ENCODE data around the gene KCNJ1. TPM values are rescaled to one million over a fixed set of nuclear protein-coding genes. Genes with fewer than 3 reads are reported as not detected.

KCNJ1 gene
- total and polyA plus RNA-seq, 2 donors from 2014 or later = 175 to 355 TPM

DNA sequence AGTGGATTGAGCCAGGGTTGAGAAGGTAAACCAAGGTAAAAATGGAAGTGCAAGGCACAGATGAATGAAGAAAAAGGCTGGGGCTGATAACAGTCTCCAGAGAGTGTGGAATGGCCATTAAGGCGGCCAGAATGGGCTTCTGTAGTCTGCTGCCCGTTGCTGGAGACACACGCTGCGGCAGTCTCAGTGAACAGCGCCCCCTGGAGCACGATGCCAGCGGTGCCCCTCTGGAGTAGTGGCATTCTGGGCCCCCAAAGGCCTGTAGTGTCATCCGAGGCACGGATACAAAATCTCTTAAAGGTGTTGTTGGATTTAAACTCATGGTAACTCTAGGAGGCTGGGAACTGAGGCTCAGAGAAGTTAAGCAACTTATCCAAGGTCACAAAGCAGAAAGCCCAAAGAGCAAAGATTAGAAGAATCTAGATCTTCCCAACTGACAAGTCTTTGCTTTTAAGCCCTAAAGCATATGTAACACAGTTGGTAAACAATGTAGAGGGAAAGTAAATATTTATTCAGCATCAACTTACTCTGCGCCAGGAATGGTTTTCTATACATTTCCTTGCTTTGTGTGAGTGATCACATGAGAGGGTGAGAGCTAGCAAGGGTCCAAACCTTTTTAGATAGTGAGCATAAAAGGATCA, 18.2 kb downstream of the KCNJ1 start:
- H3K4me1 ChIP-seq (ENCODE audit: control insufficient read depth in 2 of 3, insufficient read depth in 2 of 3, low read depth in 1 of 3, low read length in 3 of 3) = peaks cover 2 to 19% (median 5%) of the 10 kb centered on the region in 3 donors
- DNase-seq (peak in 3 of 5 donors; percentile 37 to 54 (median 48)), FAIRE-seq (no peak)
- no peak overlapping the region for H3K4me3 ChIP-seq (ENCODE audit: low read length in 3 of 3)
- H3K27me3 ChIP-seq (ENCODE audit: control insufficient read depth, insufficient read depth, low read length) = no peaks in the 10 kb centered on the region
- H3K9me3 ChIP-seq (ENCODE audit: control insufficient read depth in 2 of 3, insufficient read depth in 1 of 3, low read length in 3 of 3) = no peaks in the 10 kb centered on the region
- no peak overlapping the region for H3K9ac ChIP-seq (ENCODE audit: low read length in 3 of 3)
- TF ChIP-seq, protein P1, sequence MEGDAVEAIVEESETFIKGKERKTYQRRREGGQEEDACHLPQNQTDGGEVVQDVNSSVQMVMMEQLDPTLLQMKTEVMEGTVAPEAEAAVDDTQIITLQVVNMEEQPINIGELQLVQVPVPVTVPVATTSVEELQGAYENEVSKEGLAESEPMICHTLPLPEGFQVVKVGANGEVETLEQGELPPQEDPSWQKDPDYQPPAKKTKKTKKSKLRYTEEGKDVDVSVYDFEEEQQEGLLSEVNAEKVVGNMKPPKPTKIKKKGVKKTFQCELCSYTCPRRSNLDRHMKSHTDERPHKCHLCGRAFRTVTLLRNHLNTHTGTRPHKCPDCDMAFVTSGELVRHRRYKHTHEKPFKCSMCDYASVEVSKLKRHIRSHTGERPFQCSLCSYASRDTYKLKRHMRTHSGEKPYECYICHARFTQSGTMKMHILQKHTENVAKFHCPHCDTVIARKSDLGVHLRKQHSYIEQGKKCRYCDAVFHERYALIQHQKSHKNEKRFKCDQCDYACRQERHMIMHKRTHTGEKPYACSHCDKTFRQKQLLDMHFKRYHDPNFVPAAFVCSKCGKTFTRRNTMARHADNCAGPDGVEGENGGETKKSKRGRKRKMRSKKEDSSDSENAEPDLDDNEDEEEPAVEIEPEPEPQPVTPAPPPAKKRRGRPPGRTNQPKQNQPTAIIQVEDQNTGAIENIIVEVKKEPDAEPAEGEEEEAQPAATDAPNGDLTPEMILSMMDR (IDR thresholded peaks at IDR 0.05; ENCODE audit: borderline replicate concordance, extremely low read depth, insufficient read depth) = peak; percentile 40
- intact Hi-C loops (cut with DNase I) = no loop called here
- peak overlapping the region in 1 of 2 donors; percentile 2 for H3K27ac ChIP-seq (ENCODE audit: low read depth in 2 of 2, low read length in 2 of 2)
- H3K36me3 ChIP-seq (ENCODE audit: control insufficient read depth in 2 of 3, insufficient read depth in 3 of 3, low read length in 3 of 3) = no peaks in the 10 kb centered on the region

DNA sequence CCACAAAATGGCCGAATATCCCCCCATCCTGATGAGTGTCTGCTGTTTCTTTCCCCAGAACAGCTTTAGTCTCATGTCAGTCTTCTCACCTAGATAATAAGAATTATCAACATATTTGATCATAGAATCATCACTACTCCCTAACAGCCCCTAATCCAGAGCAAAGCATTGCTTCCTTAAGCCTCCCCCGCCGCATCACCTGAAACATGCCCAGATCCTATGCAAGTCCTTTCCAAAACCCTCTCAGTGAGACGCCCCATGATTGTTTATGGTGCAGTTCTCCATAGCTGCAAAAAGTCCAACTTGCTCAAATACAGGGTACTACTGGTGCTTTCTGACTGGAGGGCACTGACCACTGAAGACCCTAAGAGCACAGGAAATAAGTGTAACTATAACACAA, 20.1 kb downstream of the KCNJ1 start:
- FAIRE-seq (no peak), DNase-seq (no peak)
- TF ChIP-seq, protein P1 (IDR thresholded peaks at IDR 0.05; ENCODE audit: borderline replicate concordance, extremely low read depth, insufficient read depth) = no peak
- Histone ChIP-seq H3K9ac (ENCODE audit: low read length in 3 of 3) (no peak overlapping the region), H3K4me1 (ENCODE audit: control insufficient read depth in 2 of 3, insufficient read depth in 2 of 3, low read depth in 1 of 3, low read length in 3 of 3) (peaks cover 1 to 23% (median 13%) of the 10 kb centered on the region in 3 donors), H3K27me3 (ENCODE audit: control insufficient read depth, insufficient read depth, low read length) (no peaks in the 10 kb centered on the region), H3K27ac (ENCODE audit: low read depth in 2 of 2, low read length in 2 of 2) (no peak overlapping the region), H3K4me3 (ENCODE audit: low read length in 3 of 3) (no peak overlapping the region), H3K9me3 (ENCODE audit: control insufficient read depth in 2 of 3, insufficient read depth in 1 of 3, low read length in 3 of 3) (no peaks in the 10 kb centered on the region), H3K36me3 (ENCODE audit: control insufficient read depth in 2 of 3, insufficient read depth in 3 of 3, low read length in 3 of 3) (no peaks in the 10 kb centered on the region)
- intact Hi-C loops (cut with DNase I) = no loop called here

DNA sequence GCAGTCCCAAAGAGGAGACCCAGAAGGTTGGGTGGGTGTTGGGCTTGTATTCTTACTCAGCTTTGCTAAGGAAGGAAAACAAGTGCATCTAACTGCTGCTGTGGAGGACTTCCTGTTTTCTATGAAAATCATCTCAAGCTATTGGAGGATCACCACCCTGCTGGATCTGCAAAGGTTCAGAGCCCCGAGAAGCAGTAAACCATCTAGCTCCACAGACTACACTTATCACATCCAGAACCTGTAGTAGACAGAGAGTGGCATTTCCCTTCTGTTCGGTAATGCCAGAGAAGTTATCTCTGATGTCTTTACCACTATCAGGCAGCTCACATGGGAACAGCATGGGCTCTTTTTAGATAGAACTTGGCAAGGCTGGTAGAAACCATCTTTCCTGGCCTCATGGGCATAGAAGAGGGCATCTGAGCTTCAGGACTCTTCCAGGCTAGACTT, 21.7 kb downstream of the KCNJ1 start:
- H3K9ac ChIP-seq (ENCODE audit: low read length in 3 of 3) = no peak overlapping the region
- DNase-seq = no peak
- no peak for FAIRE-seq
- no peaks in the 10 kb centered on the region for H3K9me3 ChIP-seq (ENCODE audit: control insufficient read depth in 2 of 3, insufficient read depth in 1 of 3, low read length in 3 of 3)
- H3K4me1 ChIP-seq (ENCODE audit: control insufficient read depth in 2 of 3, insufficient read depth in 2 of 3, low read depth in 1 of 3, low read length in 3 of 3) = peaks cover 0 to 13% (median 10%) of the 10 kb centered on the region in 3 donors
- H3K36me3 ChIP-seq (ENCODE audit: control insufficient read depth in 2 of 3, insufficient read depth in 3 of 3, low read length in 3 of 3) = no peaks in the 10 kb centered on the region
- TF ChIP-seq, protein P1 (IDR thresholded peaks at IDR 0.05; ENCODE audit: borderline replicate concordance, extremely low read depth, insufficient read depth) = no peak
- no peak overlapping the region for H3K4me3 ChIP-seq (ENCODE audit: low read length in 3 of 3)
- intact Hi-C loops (cut with DNase I) = no loop called here
- H3K27me3 ChIP-seq (ENCODE audit: control insufficient read depth, insufficient read depth, low read length) = no peaks in the 10 kb centered on the region
- H3K27ac ChIP-seq (ENCODE audit: low read depth in 2 of 2, low read length in 2 of 2) = no peak overlapping the region
